ENCODE results near the gene ZMYND19.
"Not testable (repeated sequence)": the region's sequence is repeated elsewhere in the genome, so short reads cannot be mapped to it uniquely, and the experiment has no call there.

The ZMYND19 gene
- 15.3 to 22.0 reads per million in 2 donors for total RNA-seq

- DNase-seq, result peak; percentile 81 to 93 (median 85)
Observed at GRCh38 chr9:137590469-137591383, at the start of gene ZMYND19. Gene ZMYND19, minus strand, starts transcription at chr9:137590512. Its CDS starts 249 bp downstream, at chr9:137590263.

DNA sequence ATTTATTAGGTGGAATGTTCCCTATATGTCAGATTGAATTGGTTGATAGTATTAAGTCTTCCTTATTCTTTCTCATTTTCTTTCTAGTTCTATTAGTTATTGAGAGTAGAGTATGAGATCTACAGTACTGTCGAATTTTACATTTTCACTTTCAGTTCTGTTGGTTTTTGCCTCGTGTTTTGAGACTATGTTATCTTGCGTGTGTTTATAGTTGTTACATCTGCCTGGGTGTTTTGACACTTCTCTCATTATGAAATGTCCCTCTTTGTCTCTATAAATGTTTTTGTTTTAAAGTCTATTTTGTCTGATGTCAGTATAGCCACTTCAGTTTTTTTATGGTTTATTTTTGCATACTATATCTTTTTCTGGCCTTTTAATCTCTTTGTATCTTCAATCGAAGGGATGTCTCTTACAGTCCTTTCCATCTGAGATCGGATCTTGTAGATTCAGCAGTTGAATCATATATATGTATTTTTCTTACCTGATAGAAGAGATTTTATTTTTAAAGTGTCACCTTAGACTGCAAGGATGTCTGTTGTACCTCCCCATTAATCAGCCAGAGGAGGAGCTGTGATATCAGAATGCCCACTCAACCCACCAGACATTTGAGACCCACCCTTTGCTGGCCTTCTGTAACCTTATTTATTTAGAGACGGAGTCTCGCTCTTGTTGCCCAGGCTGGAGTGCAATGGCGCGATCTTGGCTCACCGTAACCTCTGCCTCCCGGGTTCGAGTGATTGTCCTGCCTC lies 49.2 kb upstream of the ZMYND19 start:
- DNase-seq, result peak in 1 of 5 experiments; percentile 73

DNA sequence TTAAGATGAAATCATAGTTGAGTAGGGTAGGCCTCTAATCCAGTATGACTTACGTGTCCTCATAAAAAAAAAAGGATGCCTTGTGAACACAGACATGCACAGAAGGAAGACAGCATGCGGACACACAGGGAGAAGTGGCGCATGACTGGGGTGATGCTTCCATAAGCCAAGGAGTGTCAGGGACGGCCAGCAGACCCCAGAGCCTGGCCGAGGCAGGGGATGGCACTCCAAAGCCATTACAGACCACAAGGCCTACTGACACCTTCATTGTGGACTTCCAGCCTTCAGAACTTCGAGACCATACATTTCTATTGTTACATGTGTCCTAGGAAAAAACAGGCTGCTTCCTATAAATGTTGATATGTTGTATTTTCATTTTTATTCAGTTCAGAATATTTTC lies 48.4 kb upstream of the ZMYND19 start:
- DNase-seq, result no peak

DNA sequence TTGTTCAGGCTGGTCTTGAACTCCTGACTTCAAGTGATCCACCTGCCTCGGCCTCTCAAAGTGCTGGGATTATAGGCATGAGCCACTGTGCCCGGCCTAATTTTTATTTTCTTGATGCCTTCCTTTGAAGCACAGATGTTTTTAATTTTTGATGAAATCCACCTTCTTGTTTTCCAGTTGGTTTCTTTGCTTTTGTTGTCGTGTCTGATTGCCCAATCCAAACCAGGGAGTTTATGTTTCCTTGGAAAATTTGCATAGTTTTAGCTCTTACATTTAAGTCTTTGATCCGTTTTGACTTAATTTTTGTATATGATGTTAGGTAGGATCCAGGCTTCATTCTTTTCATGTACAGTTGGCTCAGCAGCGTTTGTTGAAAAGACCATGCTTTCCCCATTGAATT lies 43.7 kb upstream of the ZMYND19 start:
- no peak for DNase-seq

GRCh38 chr9:137632230-137633161 lies 42.2 kb upstream of the ZMYND19 start:
- no peak for DNase-seq

DNA sequence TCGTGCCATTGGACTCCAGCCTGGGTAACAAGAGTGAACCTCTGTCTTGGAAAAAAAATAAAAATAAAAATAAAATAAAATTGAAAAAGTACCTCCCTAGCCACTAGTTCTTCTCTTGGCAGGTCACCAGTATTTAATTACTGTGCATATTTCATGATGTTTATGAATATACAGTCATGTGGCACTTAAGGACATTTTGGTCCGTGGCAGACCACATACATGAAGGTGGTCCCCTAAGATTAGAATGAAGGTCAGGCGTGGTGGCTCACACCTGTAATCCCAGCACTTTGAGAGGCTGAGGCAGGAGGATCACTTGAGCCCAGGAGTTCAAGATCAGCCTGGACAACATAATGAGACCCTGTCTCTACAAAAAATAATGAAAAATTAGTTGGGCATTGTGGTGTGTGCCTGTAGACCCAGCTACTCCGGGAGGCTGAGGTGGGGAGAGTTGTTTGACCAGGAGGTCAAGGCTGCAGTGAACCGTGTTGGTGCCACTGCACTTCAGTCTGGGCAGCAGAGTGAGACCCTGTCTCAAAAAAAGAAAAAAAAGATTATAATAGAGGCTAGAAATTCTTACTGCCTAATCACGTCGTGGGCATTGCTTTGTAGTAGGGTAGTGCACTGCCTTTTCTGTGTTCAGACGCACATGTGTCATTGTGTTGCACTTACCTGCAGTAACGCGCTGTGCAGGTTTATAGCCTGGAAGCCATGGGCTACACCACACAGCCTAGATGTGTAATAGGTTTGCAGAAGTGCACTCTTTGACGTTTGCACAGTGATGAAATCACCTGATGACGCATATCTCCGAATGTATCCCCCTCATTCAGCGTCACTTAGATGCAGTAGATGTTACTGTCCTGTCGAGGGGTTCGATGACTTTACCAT lies 41.3 kb upstream of the ZMYND19 start:
- no peak for DNase-seq

GRCh38 chr9:137630679-137631078 lies 40.4 kb upstream of the ZMYND19 start:
- no peak for DNase-seq

GRCh38 chr9:137630126-137630525 lies 39.8 kb upstream of the ZMYND19 start:
- no peak for DNase-seq

DNA sequence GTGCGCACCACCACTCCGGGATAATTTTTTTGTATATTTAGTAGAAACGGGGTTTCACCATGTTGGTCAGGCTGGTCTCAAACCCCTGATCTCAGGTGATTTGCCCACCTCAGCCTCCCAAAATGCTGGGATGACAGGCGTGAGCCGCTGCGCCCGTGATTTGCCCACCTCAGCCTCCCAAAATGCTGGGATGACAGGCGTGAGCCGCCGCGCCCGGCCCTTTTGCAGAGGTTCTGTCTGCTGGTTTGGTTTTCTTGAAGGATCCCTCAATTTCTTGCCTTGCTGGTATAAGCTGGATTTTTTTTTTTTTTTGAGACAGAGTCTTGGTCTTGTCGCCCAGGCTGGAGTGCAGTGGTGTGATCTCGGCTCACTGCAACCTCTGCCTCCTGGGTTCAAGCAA lies 37.1 kb upstream of the ZMYND19 start:
- DNase-seq, result not testable (repeated sequence)

DNA sequence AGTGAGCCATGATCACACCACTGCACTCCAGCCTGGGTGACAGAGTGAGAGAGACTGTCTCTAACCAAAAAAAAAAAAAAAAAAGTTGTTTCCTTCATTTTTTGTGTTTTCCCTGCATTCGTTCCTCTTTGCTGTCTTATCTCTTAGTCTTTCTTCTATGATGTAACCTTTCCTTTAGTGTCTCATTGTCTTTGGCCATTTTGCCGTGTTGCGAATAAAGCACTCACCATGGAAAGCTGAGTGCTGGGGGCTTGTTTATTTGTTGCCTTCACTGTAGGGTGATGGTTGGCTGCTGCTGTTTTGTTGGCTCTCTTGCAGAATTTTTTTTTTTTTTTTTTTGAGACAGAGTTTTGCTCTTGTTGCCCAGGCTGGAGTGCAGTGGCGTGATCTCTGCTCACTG lies 36.2 kb upstream of the ZMYND19 start:
- DNase-seq, result no peak

DNA sequence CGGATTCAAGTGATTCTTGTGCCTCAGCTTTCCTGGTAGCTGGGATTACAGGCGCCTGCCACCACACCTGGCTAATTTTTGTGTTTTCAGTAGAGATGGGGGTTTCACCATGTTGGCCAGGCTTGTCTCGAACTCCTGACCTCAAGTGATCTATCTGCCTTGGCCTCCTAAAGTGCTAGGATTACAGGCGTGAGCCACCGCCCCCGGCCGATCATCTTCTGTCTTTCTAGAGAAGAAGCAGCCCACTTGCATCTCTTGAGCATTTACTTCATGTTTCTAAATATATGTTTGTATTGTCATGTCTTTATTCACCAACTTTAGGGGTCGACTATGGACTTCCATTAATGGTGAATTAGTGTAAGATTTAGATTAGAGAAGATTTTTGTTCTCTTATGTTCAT lies 31.9 kb upstream of the ZMYND19 start:
- not testable (repeated sequence) for DNase-seq

- peak in 1 of 5 experiments; percentile 49 for DNase-seq
Observed at GRCh38 chr9:137621131-137621757, 30.9 kb upstream of the ZMYND19 start.

GRCh38 chr9:137620581-137620980 lies 30.3 kb upstream of the ZMYND19 start:
- DNase-seq, result no peak

GRCh38 chr9:137620048-137620405 lies 29.7 kb upstream of the ZMYND19 start:
- DNase-seq, result no peak

DNA sequence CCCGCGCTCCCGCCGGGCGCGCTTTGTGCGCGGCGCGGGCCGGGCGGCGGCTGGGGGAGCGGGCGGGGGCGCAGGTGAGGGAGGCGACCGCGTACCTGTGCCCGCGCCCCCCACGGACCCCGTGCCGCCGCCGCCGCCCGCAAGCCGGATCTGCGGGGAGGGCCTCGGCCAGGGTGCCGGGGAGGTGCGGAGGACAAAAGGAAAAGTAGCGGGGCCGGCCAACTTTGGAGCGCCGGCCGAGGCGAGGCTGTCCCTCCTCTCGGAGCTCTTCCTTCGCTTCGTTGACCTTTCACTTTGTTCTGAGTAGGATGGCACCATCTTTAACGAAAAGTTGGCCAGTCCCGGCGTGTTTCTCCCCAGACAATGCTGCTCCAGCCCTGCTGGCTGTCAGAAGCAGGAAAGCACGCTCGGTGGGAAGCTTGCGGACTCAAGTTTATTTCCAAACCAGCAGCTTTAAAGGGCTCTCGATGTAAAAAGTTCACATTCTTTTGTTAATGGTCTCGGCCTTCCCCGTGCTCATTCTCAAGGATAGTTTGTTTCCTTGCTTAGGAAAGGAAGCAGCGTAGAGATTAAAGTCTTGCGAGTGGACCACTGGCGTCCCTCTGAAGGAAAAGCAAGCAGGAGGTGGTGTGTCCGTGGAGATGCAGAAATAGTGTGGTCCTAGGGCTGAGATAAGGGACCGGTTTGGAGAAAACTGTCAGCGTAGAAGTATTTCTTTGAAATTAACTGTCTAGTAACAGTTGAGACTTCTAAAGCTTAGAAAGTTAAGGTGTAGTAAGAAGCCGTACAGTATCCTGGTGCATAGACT lies 29.1 kb upstream of the ZMYND19 start:
- peak in 2 of 5 experiments; percentile 10 to 40 for DNase-seq

GRCh38 chr9:137618105-137619067 lies 28.1 kb upstream of the ZMYND19 start, which contains the start of gene EHMT1:
Gene EHMT1, plus strand, starts transcription at chr9:137619005. Its CDS starts 24 bp downstream, at chr9:137619029.
- peak; percentile 83 to 90 (median 87) for DNase-seq

- no peak for DNase-seq
Observed at GRCh38 chr9:137615387-137615871, 25.1 kb upstream of the ZMYND19 start.

GRCh38 chr9:137614631-137615386 lies 24.5 kb upstream of the ZMYND19 start:
- DNase-seq, result no peak

Data from T-helper 2 cell (primary cell).